Measurements from ENCODE around the gene NTMT1.

DNA sequence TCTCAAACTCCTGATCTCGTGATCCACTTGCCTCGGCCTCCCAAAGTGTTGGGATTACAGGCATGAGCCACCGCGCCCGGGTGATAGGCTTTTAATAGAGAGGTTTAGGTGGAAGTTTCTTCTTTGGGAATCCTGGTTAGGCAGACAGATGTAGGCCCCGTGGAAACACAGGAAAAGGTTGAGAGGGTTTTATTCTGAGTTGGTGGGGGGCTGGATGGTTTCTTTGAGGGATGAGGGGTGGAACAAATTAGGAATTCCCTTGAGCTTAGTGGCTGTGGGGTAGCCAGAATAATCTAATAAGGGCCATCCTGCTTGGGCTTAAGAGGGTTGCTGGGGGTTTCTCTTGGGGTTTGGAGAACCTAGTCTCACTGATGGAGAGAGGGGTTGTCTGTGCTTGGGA lies 35.5 kb upstream of the NTMT1 start:
- TF ChIP-seq FOSL1 (IDR thresholded peaks at IDR 0.05; ENCODE audit: low read depth), result no peak
- TF ChIP-seq CTCF (IDR thresholded peaks at IDR 0.05 in 2 of 3, conservative IDR thresholded peaks at IDR 0.05 in 1 of 3; ENCODE audit: borderline replicate concordance in 1 of 3, insufficient read depth in 1 of 3, low read depth in 2 of 3, low read length in 2 of 3), result no peak
- TF ChIP-seq CBX3 (IDR thresholded peaks at IDR 0.05; ENCODE audit: low read depth), result no peak
- TF ChIP-seq JUND (IDR thresholded peaks at IDR 0.05), result no peak
- TF ChIP-seq ZNF274 (IDR thresholded peaks at IDR 0.05; ENCODE audit: low read depth, low read length), result no peak
- TF ChIP-seq POLR2AphosphoS5 (IDR thresholded peaks at IDR 0.05; ENCODE audit: low read depth, low read length), result no peak
- TF ChIP-seq REST (IDR thresholded peaks at IDR 0.05; ENCODE audit: low read depth), result no peak
- TF ChIP-seq EZH2 (IDR thresholded peaks at IDR 0.05), result no peak
- TF ChIP-seq SIN3A (IDR thresholded peaks at IDR 0.05; ENCODE audit: low read depth), result no peak
- no peak for TF ChIP-seq POLR2A (IDR thresholded peaks at IDR 0.05; ENCODE audit: borderline replicate concordance, extremely low read depth, insufficient read depth, insufficient read length)

All from HCT116 (cell line).